ENCODE measurements around the gene HNRNPC. TPM values are rescaled to one million over a fixed set of nuclear protein-coding genes. Genes with fewer than 3 reads are reported as not detected.

The HNRNPC gene
- total RNA-seq, 1 donor from 2014 or later = 1,872 TPM

DNA sequence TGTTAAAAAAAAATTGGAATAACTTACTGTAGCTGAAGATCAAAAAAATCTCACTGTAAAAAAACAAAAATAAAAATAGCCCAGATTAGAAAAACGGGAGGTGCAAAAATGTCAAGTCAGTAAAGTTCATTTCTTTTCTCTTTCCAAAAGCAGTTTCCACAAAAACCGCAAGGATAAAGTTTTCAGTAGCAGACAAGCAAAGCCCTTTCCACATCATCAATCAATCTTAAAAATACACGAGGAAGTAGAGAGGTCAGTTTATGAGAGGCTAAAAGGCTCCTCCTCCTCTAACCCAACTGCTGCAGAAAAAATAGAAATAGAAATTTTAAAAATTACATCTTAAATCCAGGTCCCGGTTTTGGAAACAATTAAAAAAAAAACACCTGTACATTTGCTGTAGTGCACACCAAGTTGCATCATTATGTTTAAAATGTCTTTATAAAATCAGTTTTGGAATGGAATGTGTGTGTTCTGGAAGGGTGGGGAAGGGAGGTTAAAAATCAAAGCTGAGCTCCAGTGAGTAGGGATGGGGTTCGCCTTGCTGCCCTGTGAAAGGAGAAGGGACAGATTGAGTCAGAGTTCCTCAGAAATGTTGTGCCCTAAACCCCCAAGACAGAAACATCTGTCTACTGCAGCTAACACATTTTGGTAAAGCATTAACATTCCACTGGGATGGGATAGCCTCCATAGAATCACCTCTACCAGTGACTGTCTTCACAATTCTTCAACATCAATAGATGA, 5.8 kb downstream of the HNRNPC start:
- Mint-ChIP-seq H3K27me3 (ENCODE audit: insufficient read depth, low read depth) (peaks cover 4% of the 10 kb centered on the region), H3K4me3 (peak overlapping the region; percentile 3), H3K4me1 (peaks cover 52% of the 10 kb centered on the region), H3K36me3 (peaks cover 64% of the 10 kb centered on the region), H3K27ac (no peak overlapping the region), H3K9me3 (no peaks in the 10 kb centered on the region)
- no peak for DNase-seq (ENCODE audit: low spot score)
- H3K9me3 ChIP-seq (ENCODE audit: low read depth) = no peaks in the 10 kb centered on the region
- peaks cover 64% of the 10 kb centered on the region for H3K4me1 ChIP-seq
- no peak overlapping the region for H3K27ac ChIP-seq
- peaks cover 100% of the 10 kb centered on the region for H4K20me1 ChIP-seq (ENCODE audit: low read depth)
- peaks cover 41% of the 10 kb centered on the region for H3F3A ChIP-seq (ENCODE audit: low read depth)
- H3K4me2 ChIP-seq = peak overlapping the region; percentile 100
- TF ChIP-seq, protein P1, sequence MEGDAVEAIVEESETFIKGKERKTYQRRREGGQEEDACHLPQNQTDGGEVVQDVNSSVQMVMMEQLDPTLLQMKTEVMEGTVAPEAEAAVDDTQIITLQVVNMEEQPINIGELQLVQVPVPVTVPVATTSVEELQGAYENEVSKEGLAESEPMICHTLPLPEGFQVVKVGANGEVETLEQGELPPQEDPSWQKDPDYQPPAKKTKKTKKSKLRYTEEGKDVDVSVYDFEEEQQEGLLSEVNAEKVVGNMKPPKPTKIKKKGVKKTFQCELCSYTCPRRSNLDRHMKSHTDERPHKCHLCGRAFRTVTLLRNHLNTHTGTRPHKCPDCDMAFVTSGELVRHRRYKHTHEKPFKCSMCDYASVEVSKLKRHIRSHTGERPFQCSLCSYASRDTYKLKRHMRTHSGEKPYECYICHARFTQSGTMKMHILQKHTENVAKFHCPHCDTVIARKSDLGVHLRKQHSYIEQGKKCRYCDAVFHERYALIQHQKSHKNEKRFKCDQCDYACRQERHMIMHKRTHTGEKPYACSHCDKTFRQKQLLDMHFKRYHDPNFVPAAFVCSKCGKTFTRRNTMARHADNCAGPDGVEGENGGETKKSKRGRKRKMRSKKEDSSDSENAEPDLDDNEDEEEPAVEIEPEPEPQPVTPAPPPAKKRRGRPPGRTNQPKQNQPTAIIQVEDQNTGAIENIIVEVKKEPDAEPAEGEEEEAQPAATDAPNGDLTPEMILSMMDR (IDR thresholded peaks at IDR 0.05) = no peak
- no peak for TF ChIP-seq EZH2 (IDR thresholded peaks at IDR 0.05)
- no peak for TF ChIP-seq EZH2phosphoT487 (IDR thresholded peaks at IDR 0.05)
- H3K27me3 ChIP-seq = no peaks in the 10 kb centered on the region
- H3K36me3 ChIP-seq = peaks cover 46% of the 10 kb centered on the region
- no peak overlapping the region for H3K9ac ChIP-seq
- H3K79me2 ChIP-seq (ENCODE audit: low read depth) = peaks cover 100% of the 10 kb centered on the region
- no peak overlapping the region for H2AFZ ChIP-seq (replicated peaks)
- H3K4me3 ChIP-seq = peak overlapping the region; percentile 99

DNA sequence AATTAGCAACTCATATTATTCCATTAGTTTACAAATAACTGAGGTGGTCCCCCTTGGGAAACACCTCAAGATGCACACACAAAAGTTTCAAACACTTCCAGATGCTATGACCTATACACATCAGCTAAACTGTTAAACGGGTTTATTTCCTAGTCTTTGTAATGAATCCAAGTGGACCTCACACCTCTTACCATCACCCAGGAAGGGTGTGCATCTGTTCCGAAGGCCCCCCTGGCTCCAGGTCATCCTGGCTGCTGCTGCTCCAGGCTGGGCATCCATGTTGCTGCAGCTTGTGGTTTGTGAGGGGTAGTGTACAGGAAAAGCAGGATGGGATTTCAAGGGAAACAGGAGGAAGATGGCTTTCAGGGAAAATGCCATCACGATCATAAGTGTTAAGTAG, 6.8 kb downstream of the HNRNPC start:
- H4K20me1 ChIP-seq (ENCODE audit: low read depth) = peaks cover 100% of the 10 kb centered on the region
- peaks cover 70% of the 10 kb centered on the region for H3K4me1 ChIP-seq
- H3K4me2 ChIP-seq = peak overlapping the region; percentile 100
- peaks cover 100% of the 10 kb centered on the region for H3K79me2 ChIP-seq (ENCODE audit: low read depth)
- no peak overlapping the region for H2AFZ ChIP-seq (replicated peaks)
- peaks cover 36% of the 10 kb centered on the region for H3K36me3 ChIP-seq
- peaks cover 42% of the 10 kb centered on the region for H3F3A ChIP-seq (ENCODE audit: low read depth)
- H3K4me3 ChIP-seq = peak overlapping the region; percentile 99
- H3K27me3 ChIP-seq = no peaks in the 10 kb centered on the region
- no peaks in the 10 kb centered on the region for H3K9me3 ChIP-seq (ENCODE audit: low read depth)
- no peaks in the 10 kb centered on the region for H3K9me3 Mint-ChIP-seq
- DNase-seq (ENCODE audit: low spot score) = no peak
- no peak overlapping the region for H3K27ac Mint-ChIP-seq
- peaks cover 4% of the 10 kb centered on the region for H3K27me3 Mint-ChIP-seq (ENCODE audit: insufficient read depth, low read depth)
- TF ChIP-seq EZH2phosphoT487 (IDR thresholded peaks at IDR 0.05) (no peak), EZH2 (IDR thresholded peaks at IDR 0.05) (no peak)
- TF ChIP-seq, protein P1 (IDR thresholded peaks at IDR 0.05) = no peak
- H3K27ac ChIP-seq = peak overlapping the region; percentile 2
- H3K4me3 Mint-ChIP-seq = peak overlapping the region; percentile 44
- peaks cover 56% of the 10 kb centered on the region for H3K36me3 Mint-ChIP-seq
- peaks cover 51% of the 10 kb centered on the region for H3K4me1 Mint-ChIP-seq
- no peak overlapping the region for H3K9ac ChIP-seq

DNA sequence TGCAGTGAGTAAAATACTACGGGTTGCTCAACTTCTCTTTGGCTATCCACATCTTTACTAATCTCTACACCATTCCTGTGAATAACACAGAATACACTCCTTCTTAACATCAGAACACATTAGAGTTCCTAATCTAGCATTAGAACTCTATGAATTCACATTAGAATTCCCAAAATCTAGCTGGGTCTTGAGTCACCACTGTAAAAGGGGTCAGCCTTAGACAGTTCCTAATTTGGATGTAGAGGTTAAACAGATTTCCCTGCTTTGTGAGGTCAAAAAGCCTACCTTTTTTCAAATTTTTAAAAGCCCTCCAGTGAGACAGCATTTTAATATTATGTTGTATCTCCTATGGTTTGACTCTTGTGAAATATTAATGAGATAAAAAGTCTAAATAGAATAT, 7.4 kb downstream of the HNRNPC start:
- Histone ChIP-seq H2AFZ (replicated peaks) (no peak overlapping the region), H3K9ac (no peak overlapping the region), H4K20me1 (ENCODE audit: low read depth) (peaks cover 100% of the 10 kb centered on the region), H3K4me2 (peak overlapping the region; percentile 100), H3K27me3 (no peaks in the 10 kb centered on the region), H3K9me3 (ENCODE audit: low read depth) (no peaks in the 10 kb centered on the region), H3K4me1 (peaks cover 70% of the 10 kb centered on the region), H3F3A (ENCODE audit: low read depth) (peaks cover 48% of the 10 kb centered on the region), H3K79me2 (ENCODE audit: low read depth) (peaks cover 100% of the 10 kb centered on the region), H3K27ac (peak overlapping the region; percentile 42), H3K36me3 (peaks cover 36% of the 10 kb centered on the region), H3K4me3 (no peak overlapping the region)
- Mint-ChIP-seq H3K9me3 (no peaks in the 10 kb centered on the region), H3K4me3 (no peak overlapping the region), H3K36me3 (peaks cover 57% of the 10 kb centered on the region), H3K27ac (no peak overlapping the region), H3K27me3 (ENCODE audit: insufficient read depth, low read depth) (peaks cover 4% of the 10 kb centered on the region), H3K4me1 (peaks cover 50% of the 10 kb centered on the region)
- no peak for TF ChIP-seq EZH2phosphoT487 (IDR thresholded peaks at IDR 0.05)
- DNase-seq (ENCODE audit: low spot score) = no peak

Measured in neural progenitor cell (in vitro differentiated cells).